GM12864 (cell line): Measurements from ENCODE around the gene NDUFS2.
A peak's percentile ranks its signal among the peaks of the same experiment; 100 is the strongest.

Experiments used
- DNase-seq: peaks from one replicate; pipeline ENCODE4 v3.0.0-alpha.2; 2011; ENCODE audit warnings: low read depth
- H3K4me3 ChIP-seq: 2 replicates; pipeline ENCODE4 v1.5.1; 2011; ENCODE audit warnings: mild to moderate bottlenecking, low read depth, low read length, control low read depth
- CTCF ChIP-seq: IDR thresholded peaks from 2 replicates; pipeline ENCODE4 v1.5.1; 2011; ENCODE audit warnings: low read depth, mild to moderate bottlenecking, moderate library complexity, low read length, control low read depth, inconsistent platforms; ENCODE audit errors: missing control alignments

NDUFS2 gene

GRCh38 chr1:161172776-161173376, 29.3 kb upstream of the NDUFS2 start:
- no peak overlapping the region for H3K4me3 ChIP-seq
- TF ChIP-seq CTCF: no peak
- DNase-seq: no peak

DNA sequence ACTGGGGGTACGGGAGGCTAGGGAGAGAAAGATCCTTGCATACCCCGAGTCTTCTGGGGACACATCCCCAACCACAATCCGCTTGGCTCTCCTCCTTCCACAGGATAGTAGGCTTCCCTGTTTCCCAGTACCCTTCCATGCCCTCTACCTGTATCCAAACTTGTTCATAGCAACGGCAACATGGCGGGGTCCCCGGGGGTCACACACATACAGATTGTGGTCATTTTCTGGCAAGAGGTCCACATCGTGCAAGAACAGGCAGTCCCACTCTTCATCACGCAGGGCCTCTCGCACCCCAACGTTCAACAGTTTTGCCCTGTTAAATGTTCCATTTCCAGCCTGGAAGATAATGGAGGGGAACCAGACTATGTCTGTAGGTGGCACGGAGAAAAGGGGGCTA, 28.5 kb upstream of the NDUFS2 start:
- no peak for DNase-seq
- no peak overlapping the region for H3K4me3 ChIP-seq
- no peak for TF ChIP-seq CTCF

- H3K4me3 ChIP-seq: no peak overlapping the region
- no peak for DNase-seq
- no peak for TF ChIP-seq CTCF
These were observed 27.3 kb upstream of the NDUFS2 start for GRCh38 chr1:161174911-161175310.

DNA sequence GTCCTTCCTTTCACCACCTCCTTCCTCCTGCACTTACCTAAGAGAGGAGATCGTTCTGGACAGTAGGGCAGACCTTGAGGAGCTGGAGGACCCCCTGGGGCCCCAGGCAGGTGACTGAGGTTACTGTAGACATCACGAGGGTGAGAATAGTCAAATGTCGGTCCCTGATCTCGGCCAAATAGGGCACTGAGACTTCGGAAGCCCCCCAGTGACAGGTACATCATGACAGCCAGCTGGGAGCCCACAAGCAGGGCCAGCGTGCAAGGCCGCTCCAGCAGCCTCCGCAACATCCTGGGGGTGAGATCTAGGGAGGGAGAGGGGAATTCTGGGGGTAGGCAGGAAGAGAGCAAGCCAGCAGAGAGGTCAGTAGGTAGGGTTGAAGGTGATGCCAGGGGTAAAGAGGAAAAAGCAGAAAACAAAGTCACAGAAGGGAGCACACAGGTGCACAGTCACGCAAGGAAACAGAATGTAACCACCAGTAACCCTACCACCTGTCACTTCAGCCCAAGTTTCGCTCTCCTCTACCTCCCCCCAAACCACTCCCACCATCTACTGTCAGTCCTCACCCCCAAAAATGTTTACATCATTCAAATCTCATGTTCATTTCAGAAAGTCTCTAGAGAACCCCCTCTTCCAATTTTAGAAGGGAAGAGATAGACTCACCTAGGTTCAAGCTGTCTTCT, 26.3 kb upstream of the NDUFS2 start:
- peak overlapping the region; percentile 67 for H3K4me3 ChIP-seq
- DNase-seq: no peak

GRCh38 chr1:161176468-161177111, 25.6 kb upstream of the NDUFS2 start:
- TF ChIP-seq CTCF: no peak
- H3K4me3 ChIP-seq: peak overlapping the region; percentile 67
- no peak for DNase-seq

More for the DNA sequence above, 26.3 kb upstream of the NDUFS2 start:
- TF ChIP-seq CTCF: no peak

DNA sequence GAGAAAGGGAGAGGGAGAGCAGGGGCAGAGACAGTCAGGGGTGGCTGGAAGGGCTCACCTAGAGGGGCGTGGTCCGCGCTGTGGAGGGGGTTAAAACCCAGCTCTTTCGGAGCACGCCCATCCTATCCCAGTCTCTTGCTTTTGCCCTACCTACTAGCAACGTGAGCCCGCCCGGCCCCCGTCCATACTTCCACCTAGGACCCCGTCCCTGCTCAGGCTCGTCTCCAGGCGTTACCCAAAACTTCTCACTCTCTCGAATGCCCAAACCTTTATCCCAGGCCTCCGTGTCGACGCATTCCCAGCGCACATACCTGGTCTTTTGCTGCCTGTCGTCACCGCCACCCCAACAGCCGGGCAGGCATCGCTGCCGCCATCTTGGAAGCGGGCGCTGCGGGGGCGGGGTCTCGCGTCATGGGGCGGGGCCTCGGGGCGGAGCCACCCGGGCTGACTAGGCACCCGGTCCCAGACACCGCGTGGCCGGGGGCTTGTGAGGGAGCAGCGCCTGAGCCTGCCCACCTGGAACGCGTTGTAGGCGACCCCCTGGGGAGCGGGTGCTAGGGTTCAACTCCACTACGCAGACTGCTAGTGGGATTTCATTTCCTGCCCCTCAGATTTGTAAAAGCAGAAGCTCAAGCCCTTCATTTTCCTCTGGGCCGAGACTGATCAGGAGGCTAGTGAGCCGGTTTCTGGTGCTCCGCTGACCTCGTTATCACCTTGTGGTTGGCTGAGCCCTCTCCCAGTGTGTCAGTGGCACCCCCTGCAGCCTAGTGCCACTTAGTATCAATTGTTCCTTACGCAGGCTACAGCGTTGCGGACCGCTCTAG, 24.8 kb upstream of the NDUFS2 start, which contains the start of gene B4GALT3:
TSS of gene B4GALT3 (minus strand) at position 396 of the 824 bp plus-strand sequence. CDS start 1,447 bp downstream, outside the sequence.
- no peak for TF ChIP-seq CTCF
- peak within 1 kb of the TSS; percentile 67 for H3K4me3 ChIP-seq
- DNase-seq: no peak
